Activated CD8-positive, alpha-beta T cell treated with anti-CD3 and anti-CD28 coated beads, Interleukin-2, amount 10 ng/mL, durations not matched to agents 7 days and 5 days (primary cell): Measurements from ENCODE around the gene KCNQ4. TPM values are rescaled to one million over a fixed set of nuclear protein-coding genes. Genes with fewer than 3 reads are reported as not detected.

ENCODE experiments used
- ATAC-seq: fragments of 150-1000 bp; cut with Tn5 transposase; one replicate; pipeline ENCODE4 v1.10.0; 2021; ENCODE audit warnings: moderate library complexity
- CTCF ChIA-PET: fragments of 350-600 bp; sonication (Branson Sonifier 250); formaldehyde crosslinking; loops from one replicate; lab custom pipeline; 2021; ENCODE audit warnings: antibody characterized with exemption; lab: Charles Lee
- POLR2A ChIA-PET: fragments of 350-600 bp; sonication (Branson Sonifier 250); formaldehyde crosslinking; loops from one replicate; lab custom pipeline; 2021; ENCODE audit warnings: antibody characterized with exemption; lab: Charles Lee
- DNase-seq: peaks from one replicate; pipeline ENCODE4 v3.0.0-alpha.2; 2020
- H3K27ac Mint-ChIP-seq: one replicate; pipeline ENCODE4 v1.8.0; 2021; ENCODE audit warnings: mild to moderate bottlenecking, mixed read lengths
- H3K27me3 Mint-ChIP-seq: one replicate; pipeline ENCODE4 v1.8.0; 2021; ENCODE audit warnings: low read depth, mixed read lengths
- H3K36me3 Mint-ChIP-seq: one replicate; pipeline ENCODE4 v1.8.0; 2021; ENCODE audit warnings: low read depth, mixed read lengths
- H3K4me1 Mint-ChIP-seq: one replicate; pipeline ENCODE4 v1.8.0; 2021; ENCODE audit warnings: low read depth, mixed read lengths
- H3K4me3 Mint-ChIP-seq: one replicate; pipeline ENCODE4 v1.8.0; 2021; ENCODE audit warnings: mild to moderate bottlenecking, mixed read lengths
- H3K9me3 Mint-ChIP-seq: one replicate; pipeline ENCODE4 v1.8.0; 2022; ENCODE audit warnings: mixed read lengths; ENCODE audit not compliant: insufficient read depth
- total RNA-seq, 2 experiments: library from RNA; stranded (reverse); gene quantifications; one replicate each; pipeline ENCODE4 v1.2.3, GENCODE V29; 2021

The KCNQ4 gene
- total RNA-seq, 2 experiments from 2014 or later, result 0.73 to 0.87 TPM

- ChIA-PET POLR2A (no interaction called here), CTCF (interaction anchor here (1.0 to 9.4 kb wide), 6 partner anchors 13 to 155 kb away, joined by 3 to 273 read pairs (median 16); no protein-coding TSS in a partner anchor)
- no peaks in the 10 kb centered on the region for H3K9me3 Mint-ChIP-seq
- DNase-seq (no peak), ATAC-seq (no peak)
- no peaks in the 10 kb centered on the region for H3K27me3 Mint-ChIP-seq
- H3K27ac Mint-ChIP-seq, result no peak overlapping the region
- peaks cover 8% of the 10 kb centered on the region for H3K36me3 Mint-ChIP-seq
- no peak overlapping the region for H3K4me3 Mint-ChIP-seq
- peaks cover 44% of the 10 kb centered on the region for H3K4me1 Mint-ChIP-seq
Observed at GRCh38 chr1:40845895-40846294, 62.3 kb downstream of the KCNQ4 start.

DNA sequence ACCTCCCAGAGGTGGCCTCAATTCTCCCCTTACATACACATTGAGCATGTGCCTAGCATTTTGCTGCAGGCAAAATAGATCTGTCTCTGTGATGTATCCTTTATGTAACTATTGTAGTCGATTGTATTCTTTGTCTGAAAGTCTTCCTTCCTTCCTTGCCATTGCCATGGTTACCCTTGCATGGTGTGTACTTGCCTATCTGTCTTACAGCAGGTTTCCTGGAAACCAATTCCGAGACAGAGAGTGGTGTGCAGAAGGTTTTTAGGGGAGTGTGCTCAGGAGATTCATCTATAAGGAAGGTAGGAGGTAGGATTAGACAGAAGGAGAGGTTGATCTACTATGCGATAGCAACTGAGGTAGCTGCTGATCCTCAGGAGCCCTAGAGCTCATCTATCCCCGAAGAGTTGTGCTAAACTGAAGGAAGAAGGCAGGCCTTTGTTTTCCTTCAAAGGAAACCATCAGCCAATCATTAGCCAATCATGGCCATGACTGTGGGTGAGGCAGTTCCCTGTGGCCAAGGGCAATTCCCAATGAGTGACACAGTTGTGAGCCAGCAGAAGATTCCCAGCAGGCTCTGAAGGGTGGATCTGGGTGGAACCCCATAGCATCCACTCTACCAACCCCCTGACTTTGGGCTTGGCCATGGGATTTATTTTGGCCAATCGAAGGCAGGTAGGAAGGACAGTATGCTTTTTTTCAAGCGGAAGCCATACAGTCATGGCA lies 63.6 kb downstream of the KCNQ4 start:
- ChIA-PET POLR2A (interaction anchor here (0.7 kb wide), 1 partner anchor 172 kb away, joined by 3 read pairs; no protein-coding TSS in a partner anchor), CTCF (interaction anchor here (1.1 to 9.4 kb wide), 5 partner anchors 14 to 178 kb away, joined by 3 to 273 read pairs (median 31); partner anchors contain the start of gene CITED4)
- Mint-ChIP-seq H3K4me1 (peaks cover 35% of the 10 kb centered on the region), H3K4me3 (no peak overlapping the region), H3K27ac (no peak overlapping the region), H3K9me3 (no peaks in the 10 kb centered on the region), H3K36me3 (peaks cover 8% of the 10 kb centered on the region), H3K27me3 (peaks cover 4% of the 10 kb centered on the region)
- no peak for DNase-seq
- ATAC-seq, result no peak

DNA sequence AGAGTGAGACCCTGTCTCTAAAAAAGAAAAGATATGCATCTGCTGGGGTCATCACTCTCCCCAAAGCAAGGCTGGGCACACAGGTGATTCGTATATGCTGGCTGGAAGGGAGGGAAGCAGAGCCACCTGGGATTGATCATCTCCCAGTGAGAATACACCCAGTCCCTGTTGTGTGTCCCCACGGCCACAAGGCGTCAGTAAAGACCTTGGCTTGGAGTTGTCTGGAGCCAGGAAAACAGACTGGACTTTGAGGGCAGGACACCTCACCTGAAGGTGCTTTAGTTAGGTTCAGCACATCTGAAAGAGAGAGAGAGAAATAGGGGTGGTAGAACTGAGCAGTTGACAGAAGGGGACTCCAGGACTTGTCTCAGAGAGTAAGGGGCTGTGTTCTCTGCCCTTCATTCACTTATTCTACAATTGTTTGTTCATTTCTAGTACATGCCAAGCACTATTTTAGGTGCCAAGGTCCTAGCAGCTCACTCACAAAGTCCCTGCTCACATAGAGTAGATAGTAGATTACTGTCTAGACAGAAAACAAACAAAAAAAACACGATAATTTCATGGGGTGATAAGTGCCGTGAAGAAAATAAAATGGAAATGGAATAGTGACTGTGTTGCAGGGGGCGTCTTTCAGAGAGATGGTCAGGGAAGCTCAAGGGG lies 65.1 kb downstream of the KCNQ4 start:
- DNase-seq, result no peak
- Mint-ChIP-seq H3K9me3 (no peaks in the 10 kb centered on the region), H3K4me3 (no peak overlapping the region), H3K36me3 (peaks cover 2% of the 10 kb centered on the region), H3K27me3 (peaks cover 4% of the 10 kb centered on the region), H3K4me1 (peaks cover 35% of the 10 kb centered on the region), H3K27ac (no peak overlapping the region)
- ATAC-seq, result no peak
- CTCF ChIA-PET, result interaction anchor here (1.1 to 9.4 kb wide), 16 partner anchors 9 to 238 kb away, joined by 3 to 273 read pairs (median 6); partner anchors contain the start of genes CITED4 and NFYC
- POLR2A ChIA-PET, result interaction anchor here (1.1 to 1.6 kb wide), 2 partner anchors 68 to 157 kb away, joined by 5 to 7 read pairs; partner anchors contain the start of gene NFYC

DNA sequence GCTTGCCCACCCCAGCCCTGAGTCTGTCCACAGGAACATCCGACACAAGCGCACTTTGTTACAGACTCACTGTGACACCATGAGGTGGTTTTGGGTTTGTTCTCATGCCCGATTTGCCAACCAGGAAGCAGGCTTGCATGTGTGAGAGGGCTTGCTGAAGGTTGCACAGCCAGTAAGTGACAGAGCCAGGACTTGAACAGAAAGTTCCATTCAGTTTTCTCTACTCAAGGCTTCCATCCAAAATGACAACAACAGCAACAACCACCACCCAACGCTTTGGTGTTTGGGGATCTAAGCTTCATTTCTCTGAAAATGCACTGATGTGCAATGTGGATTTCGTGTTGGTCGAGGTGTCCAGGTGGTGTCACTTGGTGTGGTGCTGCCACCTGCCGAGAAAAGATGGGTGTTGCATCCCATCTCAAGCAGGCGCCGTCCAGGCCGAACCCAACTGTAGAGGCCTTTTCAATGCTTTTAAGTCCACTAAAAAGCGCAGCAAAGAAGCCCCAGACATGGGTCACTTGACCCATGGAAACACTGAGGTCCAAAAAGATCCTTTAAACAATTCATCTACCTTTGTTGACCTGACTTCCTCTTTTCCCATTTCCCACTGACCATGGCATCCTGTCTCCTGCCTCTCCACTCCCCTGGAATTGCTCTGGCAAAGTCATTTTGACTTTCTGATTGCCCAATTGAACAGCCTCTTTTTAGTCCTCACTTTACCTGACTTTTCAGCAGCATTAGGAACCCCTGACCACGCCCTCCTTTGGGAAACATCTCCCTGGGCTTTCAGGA lies 66.4 kb downstream of the KCNQ4 start:
- POLR2A ChIA-PET, result interaction anchor here (0.6 to 1.6 kb wide), 7 partner anchors 9 to 159 kb away, joined by 3 to 7 read pairs (median 4); partner anchors contain the start of genes CITED4 and NFYC
- H3K4me1 Mint-ChIP-seq, result peaks cover 32% of the 10 kb centered on the region
- DNase-seq (peak; percentile 86), ATAC-seq (peak; percentile 92)
- CTCF ChIA-PET, result interaction anchor here (0.5 to 9.4 kb wide), 58 partner anchors 9 to 318 kb away, joined by 3 to 273 read pairs (median 4); partner anchors contain the start of genes CITED4, NFYC, RIMS3 and ZNF684
- H3K9me3 Mint-ChIP-seq, result no peaks in the 10 kb centered on the region
- no peaks in the 10 kb centered on the region for H3K36me3 Mint-ChIP-seq
- H3K27me3 Mint-ChIP-seq, result peaks cover 4% of the 10 kb centered on the region
- peak overlapping the region; percentile 80 for H3K27ac Mint-ChIP-seq
- H3K4me3 Mint-ChIP-seq, result peak overlapping the region; percentile 32

- ATAC-seq (no peak), DNase-seq (no peak)
- Mint-ChIP-seq H3K27ac (no peak overlapping the region), H3K4me1 (peaks cover 17% of the 10 kb centered on the region), H3K36me3 (no peaks in the 10 kb centered on the region), H3K27me3 (peaks cover 4% of the 10 kb centered on the region), H3K4me3 (no peak overlapping the region), H3K9me3 (no peaks in the 10 kb centered on the region)
- CTCF ChIA-PET, result interaction anchor here (0.7 to 9.4 kb wide), 6 partner anchors 11 to 319 kb away, joined by 3 to 273 read pairs (median 13); partner anchors contain the start of gene ZNF684
- POLR2A ChIA-PET, result interaction anchor here (1.4 kb wide), 1 partner anchor 160 kb away, joined by 4 read pairs; the partner anchor contains the start of gene NFYC
Observed at GRCh38 chr1:40851643-40852042, 68.1 kb downstream of the KCNQ4 start.

- DNase-seq, result no peak
- Mint-ChIP-seq H3K27ac (no peak overlapping the region), H3K9me3 (no peaks in the 10 kb centered on the region), H3K4me3 (no peak overlapping the region), H3K27me3 (peaks cover 6% of the 10 kb centered on the region), H3K4me1 (peaks cover 14% of the 10 kb centered on the region), H3K36me3 (no peaks in the 10 kb centered on the region)
- CTCF ChIA-PET, result interaction anchor here (0.7 to 9.4 kb wide), 10 partner anchors 8 to 228 kb away, joined by 3 to 273 read pairs (median 5); partner anchors contain the start of gene CITED4
- no peak for ATAC-seq
- POLR2A ChIA-PET, result interaction anchor here (0.7 to 1.9 kb wide), 2 partner anchors 9 to 162 kb away, joined by 3 to 7 read pairs; partner anchors contain the start of genes CITED4 and NFYC
Observed at GRCh38 chr1:40853113-40853884, 69.7 kb downstream of the KCNQ4 start.

GRCh38 chr1:40853885-40854170 lies 70.2 kb downstream of the KCNQ4 start:
- ChIA-PET POLR2A (interaction anchor here (1.9 kb wide), 1 partner anchor 162 kb away, joined by 7 read pairs; the partner anchor contains the start of gene NFYC), CTCF (interaction anchor here (0.9 to 9.4 kb wide), 7 partner anchors 9 to 150 kb away, joined by 3 to 273 read pairs (median 9); partner anchors contain the start of gene CITED4)
- H3K9me3 Mint-ChIP-seq, result no peaks in the 10 kb centered on the region
- no peak for DNase-seq
- H3K4me1 Mint-ChIP-seq, result peaks cover 13% of the 10 kb centered on the region
- no peaks in the 10 kb centered on the region for H3K36me3 Mint-ChIP-seq
- no peak overlapping the region for H3K4me3 Mint-ChIP-seq
- no peak overlapping the region for H3K27ac Mint-ChIP-seq
- ATAC-seq, result no peak
- peaks cover 9% of the 10 kb centered on the region for H3K27me3 Mint-ChIP-seq

- H3K4me3 Mint-ChIP-seq, result no peak overlapping the region
- CTCF ChIA-PET, result interaction anchor here (1.0 to 8.1 kb wide), 6 partner anchors 12 to 323 kb away, joined by 3 to 130 read pairs (median 4); no protein-coding TSS in a partner anchor
- ATAC-seq (no peak), DNase-seq (no peak)
- POLR2A ChIA-PET, result no interaction called here
- no peaks in the 10 kb centered on the region for H3K9me3 Mint-ChIP-seq
- no peaks in the 10 kb centered on the region for H3K36me3 Mint-ChIP-seq
- peaks cover under 1% of the 10 kb centered on the region for H3K4me1 Mint-ChIP-seq
- H3K27me3 Mint-ChIP-seq, result peaks cover 21% of the 10 kb centered on the region
- no peak overlapping the region for H3K27ac Mint-ChIP-seq
Observed at GRCh38 chr1:40855513-40855912, 71.9 kb downstream of the KCNQ4 start.

DNA sequence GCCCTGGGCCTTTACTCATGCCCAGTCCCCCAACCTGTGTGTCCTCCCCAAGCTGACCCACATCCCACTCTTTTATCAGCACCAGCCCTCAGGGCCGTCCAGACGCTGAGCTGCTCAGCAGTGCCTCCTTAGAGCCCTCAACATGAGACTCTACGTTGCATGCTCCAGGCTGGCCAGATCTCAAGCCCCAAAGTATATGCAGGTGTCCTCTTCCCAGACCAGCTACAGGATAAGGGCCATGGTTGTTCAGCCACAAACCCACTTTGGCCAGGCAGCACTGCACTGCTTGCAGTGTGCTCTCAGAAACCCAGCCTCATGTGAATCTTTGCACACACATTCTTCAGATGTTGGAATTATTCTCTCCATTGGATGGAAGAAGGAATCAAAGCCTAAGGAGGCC lies 72.5 kb downstream of the KCNQ4 start:
- ChIA-PET CTCF (interaction anchor here (1.0 to 8.1 kb wide), 6 partner anchors 12 to 324 kb away, joined by 3 to 130 read pairs (median 4); no protein-coding TSS in a partner anchor), POLR2A (no interaction called here)
- ATAC-seq, result no peak
- Mint-ChIP-seq H3K27me3 (peaks cover 25% of the 10 kb centered on the region), H3K4me1 (peaks cover 5% of the 10 kb centered on the region), H3K27ac (no peak overlapping the region), H3K9me3 (no peaks in the 10 kb centered on the region), H3K4me3 (no peak overlapping the region), H3K36me3 (peaks cover 3% of the 10 kb centered on the region)
- DNase-seq, result no peak

- Mint-ChIP-seq H3K36me3 (peaks cover 3% of the 10 kb centered on the region), H3K4me1 (peaks cover 5% of the 10 kb centered on the region), H3K27ac (no peak overlapping the region)
Observed at GRCh38 chr1:40856656-40857302, 73.2 kb downstream of the KCNQ4 start.

More at GRCh38 chr1:40856656-40857302, 73.2 kb downstream of the KCNQ4 start:
- Mint-ChIP-seq H3K4me3 (no peak overlapping the region), H3K27me3 (peaks cover 21% of the 10 kb centered on the region), H3K9me3 (no peaks in the 10 kb centered on the region)
- POLR2A ChIA-PET, result no interaction called here
- ATAC-seq, result no peak
- CTCF ChIA-PET, result interaction anchor here (1.0 to 8.1 kb wide), 4 partner anchors 85 to 325 kb away, joined by 3 to 130 read pairs (median 4); no protein-coding TSS in a partner anchor
- no peak for DNase-seq
